ENCODE measurements around the gene EMP1.

Gene EMP1

DNA sequence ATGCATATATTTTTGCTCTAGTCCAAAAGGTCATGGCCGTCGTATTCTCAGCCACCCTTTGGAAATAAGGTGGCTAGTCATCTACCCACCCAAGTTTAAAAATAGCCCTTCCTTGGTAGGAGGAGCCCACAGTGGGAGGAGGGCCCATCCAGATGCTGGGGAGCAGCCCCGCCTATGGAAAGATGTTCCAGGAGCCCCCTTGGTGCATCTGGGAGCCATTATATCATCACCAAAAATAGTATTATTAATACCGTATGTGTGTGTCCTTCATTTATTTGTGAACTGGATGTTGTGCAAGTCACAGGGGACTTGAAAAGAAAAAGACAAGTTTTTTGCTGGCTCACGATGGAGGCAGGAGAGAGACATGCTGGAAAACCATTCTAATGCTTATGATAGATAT lies 34.0 kb downstream of the EMP1 start:
- Histone ChIP-seq H3K27me3 (ENCODE audit: low read depth) (peaks cover 7% of the 10 kb centered on the region; the same call in 1 of the 2 replicates), H3K4me3 (no peak overlapping the region), H3K36me3 (replicated peaks) (no peaks in the 10 kb centered on the region), H3K9me3 (no peaks in the 10 kb centered on the region), H3K4me1 (no peaks in the 10 kb centered on the region)
- no peak for DNase-seq (ENCODE audit: low spot score in 2 of 2)
- in situ Hi-C loops (cut with MboI; ENCODE audit: low sequenced_read_pairs), result no loop called here

DNA sequence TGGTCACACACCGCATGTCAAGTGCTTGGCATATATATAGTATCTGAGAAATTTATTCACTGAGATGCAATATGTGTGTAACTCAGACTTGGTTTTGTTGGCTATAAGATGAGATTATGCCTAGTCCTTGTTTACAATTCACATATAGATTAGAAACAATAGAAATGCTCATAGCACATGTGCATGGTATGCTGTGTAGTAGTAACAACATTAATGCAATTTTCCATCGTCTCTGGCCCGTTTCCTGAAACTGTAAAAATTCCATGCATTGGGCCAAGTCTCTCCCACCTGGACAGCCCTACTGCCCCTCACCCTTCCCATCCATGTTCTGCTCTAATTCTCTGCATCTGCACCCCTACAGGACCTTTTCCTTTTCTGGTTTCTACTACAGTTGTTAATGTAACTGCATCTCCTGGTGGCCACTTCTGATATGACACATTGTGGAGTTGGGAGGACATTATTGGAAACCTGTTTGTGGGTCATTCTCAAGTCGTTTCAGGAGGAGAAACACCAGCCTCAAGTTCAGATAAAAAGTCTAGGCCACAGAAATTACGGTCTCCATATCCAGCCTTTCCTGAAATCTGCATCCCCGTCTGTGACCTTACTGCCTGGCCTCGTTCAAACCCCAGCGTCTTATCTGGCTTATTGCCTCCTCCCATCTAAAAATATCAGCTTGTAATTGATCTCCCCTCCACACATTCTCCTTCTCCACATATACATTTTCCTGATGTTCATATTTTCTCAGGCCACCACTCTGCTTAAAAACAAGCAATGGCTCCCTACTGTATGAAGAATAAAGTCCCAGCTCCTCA lies 37.5 kb downstream of the EMP1 start:
- no peaks in the 10 kb centered on the region for H3K9me3 ChIP-seq
- no peak overlapping the region for H3K4me3 ChIP-seq
- 0 out of 2 replicates have a peak, but pooled peaks cover 3% of the 10 kb centered on the region for H3K27me3 ChIP-seq (ENCODE audit: low read depth)
- H3K4me1 ChIP-seq, result no peaks in the 10 kb centered on the region
- in situ Hi-C loops (cut with MboI; ENCODE audit: low sequenced_read_pairs), result no loop called here
- peak; percentile 42 to 70 for DNase-seq (ENCODE audit: low spot score in 2 of 2)
- H3K36me3 ChIP-seq (replicated peaks), result no peaks in the 10 kb centered on the region

DNA sequence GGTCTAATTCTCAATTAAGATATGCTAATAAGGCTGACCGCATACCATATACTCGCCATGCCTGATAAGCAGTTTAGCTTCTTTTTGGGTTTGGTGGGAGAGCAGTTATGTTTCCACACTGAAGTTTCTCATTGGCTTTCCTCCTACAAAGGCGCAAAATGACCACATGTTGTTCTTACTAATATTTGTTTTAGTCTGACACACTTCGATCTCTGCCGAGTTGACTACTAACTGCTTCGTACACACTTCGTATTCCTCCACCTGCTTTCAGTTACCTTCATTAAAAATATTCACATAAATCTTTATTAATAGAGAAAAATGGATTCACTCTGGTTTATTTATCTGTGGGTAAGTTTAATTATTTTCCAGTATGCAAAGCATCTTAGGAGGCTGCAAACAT lies 41.7 kb downstream of the EMP1 start:
- no peaks in the 10 kb centered on the region for H3K9me3 ChIP-seq
- H3K27me3 ChIP-seq (ENCODE audit: low read depth), result no peaks in the 10 kb centered on the region
- H3K4me1 ChIP-seq, result no peaks in the 10 kb centered on the region
- in situ Hi-C loops (cut with MboI; ENCODE audit: low sequenced_read_pairs), result no loop called here
- no peak for DNase-seq (ENCODE audit: low spot score in 2 of 2)
- no peak overlapping the region for H3K4me3 ChIP-seq
- no peaks in the 10 kb centered on the region for H3K36me3 ChIP-seq (replicated peaks)

DNA sequence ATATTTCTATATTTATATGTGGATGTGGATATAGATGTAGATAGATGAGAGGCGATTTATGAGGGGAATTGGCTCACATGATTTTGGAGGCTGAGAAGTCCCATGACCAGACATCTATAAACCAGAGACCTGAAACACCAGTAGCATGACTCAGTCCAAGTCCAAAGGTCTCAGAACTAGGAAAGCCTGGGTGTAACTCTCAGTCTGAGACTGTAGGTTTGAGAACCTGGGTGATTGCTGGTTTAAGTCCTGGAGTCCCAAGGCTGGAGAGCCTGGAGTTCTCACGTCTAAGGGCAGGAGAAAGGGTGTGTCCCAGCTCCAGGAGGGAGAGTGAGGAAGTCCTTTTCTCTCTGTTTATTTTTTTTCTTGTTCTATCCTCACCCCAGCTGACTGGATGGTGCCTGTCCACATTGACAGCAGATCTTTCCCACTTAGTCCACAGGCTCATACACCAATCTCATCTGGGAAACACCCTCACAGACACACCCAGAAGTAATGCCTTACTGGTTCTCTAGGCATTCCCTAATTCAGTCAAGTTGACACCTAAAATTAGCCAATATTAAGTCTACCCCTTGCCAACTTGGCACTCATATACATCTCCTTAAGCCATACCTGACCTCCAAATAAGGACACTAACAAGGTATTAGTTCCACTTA lies 45.4 kb downstream of the EMP1 start:
- no peaks in the 10 kb centered on the region for H3K36me3 ChIP-seq (replicated peaks)
- H3K27me3 ChIP-seq (ENCODE audit: low read depth), result no peaks in the 10 kb centered on the region
- in situ Hi-C loops (cut with MboI; ENCODE audit: low sequenced_read_pairs), result no loop called here
- no peak for DNase-seq (ENCODE audit: low spot score in 2 of 2)
- H3K4me1 ChIP-seq, result no peaks in the 10 kb centered on the region
- no peak overlapping the region for H3K4me3 ChIP-seq
- no peaks in the 10 kb centered on the region for H3K9me3 ChIP-seq

DNA sequence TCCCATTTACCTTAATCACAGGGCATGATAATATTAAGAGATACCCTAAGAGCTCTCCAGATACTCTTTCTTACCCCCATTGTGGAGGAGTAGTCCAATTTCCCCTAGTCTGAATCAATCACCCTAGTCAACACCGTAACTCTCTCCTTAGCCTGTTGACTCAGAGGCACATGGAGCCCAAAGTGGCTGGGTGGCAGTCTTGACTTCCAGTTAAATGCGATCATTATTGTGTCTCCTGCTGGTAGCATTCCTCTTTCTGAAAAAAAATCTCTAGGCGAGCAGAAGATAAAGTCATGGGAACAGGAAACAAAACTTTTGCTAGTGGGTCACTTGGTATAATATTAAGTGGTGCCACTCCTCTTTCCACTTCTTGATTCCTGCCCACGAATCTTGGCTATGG lies 46.4 kb downstream of the EMP1 start:
- Histone ChIP-seq H3K27me3 (ENCODE audit: low read depth) (no peaks in the 10 kb centered on the region), H3K4me3 (no peak overlapping the region), H3K9me3 (no peaks in the 10 kb centered on the region), H3K4me1 (no peaks in the 10 kb centered on the region), H3K36me3 (replicated peaks) (no peaks in the 10 kb centered on the region)
- in situ Hi-C loops (cut with MboI; ENCODE audit: low sequenced_read_pairs), result no loop called here
- DNase-seq (ENCODE audit: low spot score in 2 of 2), result no peak

DNA sequence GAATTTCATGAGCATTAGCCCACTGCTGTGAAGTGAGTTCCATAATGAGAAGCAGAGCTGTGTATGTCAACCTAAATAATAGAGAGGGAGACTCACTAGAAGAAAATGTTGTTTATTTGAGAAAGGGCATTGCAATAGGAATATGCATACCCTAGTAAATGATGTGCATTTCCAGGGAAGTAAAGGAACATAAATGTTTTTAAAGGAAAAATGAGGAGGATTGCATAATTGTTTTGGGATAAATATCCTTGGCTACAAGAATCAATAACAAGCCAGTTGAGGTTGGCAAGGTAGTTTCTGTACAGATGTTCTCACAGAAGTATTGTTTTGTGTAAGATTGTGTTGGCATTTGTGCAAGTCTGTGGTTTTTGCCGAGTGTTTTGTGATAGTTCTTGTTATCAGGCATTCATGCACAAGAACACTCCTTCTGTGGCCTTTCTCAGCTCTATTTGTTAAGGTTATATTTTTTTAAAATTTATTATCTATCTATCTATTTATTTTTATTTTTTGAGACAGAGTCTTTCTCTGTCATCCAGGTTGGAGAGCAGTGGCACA lies 47.1 kb downstream of the EMP1 start:
- H3K36me3 ChIP-seq (replicated peaks), result no peaks in the 10 kb centered on the region
- no peaks in the 10 kb centered on the region for H3K4me1 ChIP-seq
- H3K9me3 ChIP-seq, result no peaks in the 10 kb centered on the region
- in situ Hi-C loops (cut with MboI; ENCODE audit: low sequenced_read_pairs), result no loop called here
- DNase-seq (ENCODE audit: low spot score in 2 of 2), result no peak
- H3K4me3 ChIP-seq, result no peak overlapping the region
- no peaks in the 10 kb centered on the region for H3K27me3 ChIP-seq (ENCODE audit: low read depth)

DNA sequence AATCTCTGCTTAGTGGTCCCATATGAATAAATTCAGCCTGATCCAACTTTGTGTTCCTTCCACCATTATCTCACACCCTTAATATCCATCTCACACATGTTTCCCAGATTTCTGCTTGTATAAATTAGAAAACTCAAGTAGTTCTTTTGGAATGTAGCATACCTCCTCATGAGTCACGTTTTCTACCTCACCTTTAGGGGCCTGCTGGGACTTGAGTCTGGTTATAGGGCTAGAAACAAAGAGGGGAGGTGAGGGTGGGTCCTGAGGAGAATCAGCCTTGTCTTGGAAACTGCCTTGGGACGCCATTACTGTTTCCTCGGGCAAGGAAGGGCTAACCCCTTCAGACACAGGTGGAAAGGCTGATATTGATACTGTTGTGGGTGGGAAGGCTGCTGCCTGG lies 51.1 kb downstream of the EMP1 start:
- no peaks in the 10 kb centered on the region for H3K27me3 ChIP-seq (ENCODE audit: low read depth)
- H3K36me3 ChIP-seq (replicated peaks), result no peaks in the 10 kb centered on the region
- no peak overlapping the region for H3K4me3 ChIP-seq
- H3K4me1 ChIP-seq, result no peaks in the 10 kb centered on the region
- H3K9me3 ChIP-seq, result no peaks in the 10 kb centered on the region
- in situ Hi-C loops (cut with MboI; ENCODE audit: low sequenced_read_pairs), result no loop called here
- DNase-seq (ENCODE audit: low spot score in 2 of 2), result no peak

DNA sequence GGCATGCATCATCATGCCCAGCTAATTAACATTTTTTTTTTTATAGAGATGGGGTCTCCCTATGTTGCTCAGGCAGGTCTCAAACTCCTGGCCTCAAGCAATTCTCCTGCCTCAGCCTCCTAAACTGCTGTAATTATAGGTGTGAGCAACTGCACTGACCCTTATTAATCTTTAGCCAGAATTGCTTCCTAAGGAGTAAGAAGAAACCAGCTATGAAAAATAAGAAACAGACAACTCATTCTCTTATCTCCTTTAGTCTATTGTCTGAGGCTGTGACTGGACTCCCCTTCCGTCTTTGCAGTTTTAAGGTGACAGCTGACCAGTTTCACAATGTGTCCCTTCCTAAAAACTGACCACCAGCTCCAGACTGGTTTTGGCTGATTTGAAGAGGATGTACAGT lies 52.4 kb downstream of the EMP1 start:
- Histone ChIP-seq H3K4me3 (no peak overlapping the region), H3K27me3 (ENCODE audit: low read depth) (no peaks in the 10 kb centered on the region), H3K9me3 (no peaks in the 10 kb centered on the region), H3K4me1 (peaks cover under 1% of the 10 kb centered on the region; the same call in 1 of the 2 replicates), H3K36me3 (replicated peaks) (no peaks in the 10 kb centered on the region)
- in situ Hi-C loops (cut with MboI; ENCODE audit: low sequenced_read_pairs), result no loop called here
- DNase-seq (ENCODE audit: low spot score in 2 of 2), result no peak

DNA sequence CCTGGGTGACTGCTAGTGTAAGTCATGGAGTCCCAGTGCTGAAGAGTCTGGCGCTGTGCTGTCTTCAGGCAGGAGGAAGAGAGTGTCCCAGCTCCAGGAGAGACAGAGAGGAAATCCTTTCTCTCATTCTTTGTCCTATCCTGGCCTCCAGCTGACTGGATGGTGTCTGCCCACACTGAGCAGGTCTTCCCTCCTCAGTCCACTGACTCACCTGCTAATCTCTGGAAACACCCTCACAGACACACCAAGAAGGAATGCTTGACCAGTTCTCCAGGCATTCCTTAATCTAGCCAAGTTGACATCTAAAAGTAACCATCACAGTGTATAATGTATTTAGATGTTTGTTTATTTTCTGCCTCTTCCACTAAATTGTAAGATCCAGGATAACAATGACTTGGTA lies 53.9 kb downstream of the EMP1 start:
- no peak for DNase-seq (ENCODE audit: low spot score in 2 of 2)
- in situ Hi-C loops (cut with MboI; ENCODE audit: low sequenced_read_pairs), result no loop called here
- peaks cover 15% of the 10 kb centered on the region for H3K4me1 ChIP-seq
- H3K36me3 ChIP-seq (replicated peaks), result no peaks in the 10 kb centered on the region
- H3K27me3 ChIP-seq (ENCODE audit: low read depth), result no peaks in the 10 kb centered on the region
- no peaks in the 10 kb centered on the region for H3K9me3 ChIP-seq
- H3K4me3 ChIP-seq, result no peak overlapping the region

DNA sequence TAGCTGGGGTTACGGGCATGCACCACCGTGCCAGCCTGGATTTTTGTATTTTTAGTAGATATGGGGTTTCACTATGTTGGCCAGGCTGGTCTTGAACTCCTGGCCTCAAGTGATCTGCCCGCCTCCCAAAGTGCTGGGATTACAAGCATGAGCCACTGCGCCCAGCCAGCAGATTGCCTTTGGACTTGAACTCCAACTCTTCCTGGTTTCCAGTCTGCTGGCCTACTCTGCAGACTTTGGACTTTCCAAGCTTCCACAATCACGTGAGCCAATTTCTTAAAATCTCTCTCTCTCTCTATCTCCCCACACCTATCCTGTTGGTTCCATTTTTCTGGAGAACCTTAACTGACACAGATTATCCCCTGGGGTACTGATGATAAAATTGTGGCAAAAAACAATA lies 55.0 kb downstream of the EMP1 start:
- peaks cover 21% of the 10 kb centered on the region for H3K4me1 ChIP-seq
- DNase-seq (ENCODE audit: low spot score in 2 of 2), result no peak
- H3K27me3 ChIP-seq (ENCODE audit: low read depth), result no peaks in the 10 kb centered on the region
- H3K36me3 ChIP-seq (replicated peaks), result no peaks in the 10 kb centered on the region
- H3K9me3 ChIP-seq, result no peaks in the 10 kb centered on the region
- in situ Hi-C loops (cut with MboI; ENCODE audit: low sequenced_read_pairs), result no loop called here
- no peak overlapping the region for H3K4me3 ChIP-seq

DNA sequence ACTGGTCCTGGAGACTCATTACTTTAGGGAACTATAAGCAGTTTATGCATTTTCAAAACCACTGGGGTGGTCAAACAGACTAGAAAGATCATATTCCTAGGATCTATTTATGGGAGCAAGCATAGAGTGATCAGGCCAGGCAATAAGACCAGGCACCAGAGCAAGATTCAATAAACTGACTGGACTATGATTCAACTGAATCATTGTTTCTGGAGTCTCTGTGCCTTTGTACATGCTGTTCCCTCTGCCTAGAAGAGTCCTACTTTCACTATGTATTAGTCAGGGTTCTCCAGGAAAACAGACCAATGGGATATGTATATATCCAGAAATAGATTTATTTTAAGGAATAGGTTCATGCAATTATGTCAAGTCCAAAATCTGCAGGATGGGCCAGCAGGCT lies 55.5 kb downstream of the EMP1 start:
- H3K4me3 ChIP-seq, result no peak overlapping the region
- no peaks in the 10 kb centered on the region for H3K9me3 ChIP-seq
- in situ Hi-C loops (cut with MboI; ENCODE audit: low sequenced_read_pairs), result no loop called here
- H3K36me3 ChIP-seq (replicated peaks), result no peaks in the 10 kb centered on the region
- H3K27me3 ChIP-seq (ENCODE audit: low read depth), result no peaks in the 10 kb centered on the region
- no peak for DNase-seq (ENCODE audit: low spot score in 2 of 2)
- H3K4me1 ChIP-seq, result peaks cover 21% of the 10 kb centered on the region

DNA sequence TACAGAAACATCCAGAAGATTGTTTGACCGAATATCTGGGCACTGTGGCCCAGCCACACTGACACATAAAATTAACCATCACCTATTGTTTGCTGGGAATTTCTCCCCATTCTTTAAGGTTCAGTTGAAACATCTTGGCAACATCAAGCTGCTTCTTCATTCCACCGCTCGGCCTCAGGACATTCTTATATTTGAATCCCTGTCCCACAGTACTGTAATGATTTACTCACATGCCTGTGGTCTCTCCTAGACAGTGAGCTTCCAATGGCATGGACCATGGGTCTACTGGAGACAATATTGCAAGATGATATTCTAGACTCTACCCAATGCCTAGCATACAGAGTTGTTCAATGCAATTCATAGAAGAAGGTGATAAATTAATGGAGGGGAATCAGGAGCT lies 56.1 kb downstream of the EMP1 start:
- no peak overlapping the region for H3K4me3 ChIP-seq
- peaks cover 21% of the 10 kb centered on the region for H3K4me1 ChIP-seq
- no peak for DNase-seq (ENCODE audit: low spot score in 2 of 2)
- H3K36me3 ChIP-seq (replicated peaks), result no peaks in the 10 kb centered on the region
- in situ Hi-C loops (cut with MboI; ENCODE audit: low sequenced_read_pairs), result no loop called here
- no peaks in the 10 kb centered on the region for H3K27me3 ChIP-seq (ENCODE audit: low read depth)
- H3K9me3 ChIP-seq, result no peaks in the 10 kb centered on the region

DNA sequence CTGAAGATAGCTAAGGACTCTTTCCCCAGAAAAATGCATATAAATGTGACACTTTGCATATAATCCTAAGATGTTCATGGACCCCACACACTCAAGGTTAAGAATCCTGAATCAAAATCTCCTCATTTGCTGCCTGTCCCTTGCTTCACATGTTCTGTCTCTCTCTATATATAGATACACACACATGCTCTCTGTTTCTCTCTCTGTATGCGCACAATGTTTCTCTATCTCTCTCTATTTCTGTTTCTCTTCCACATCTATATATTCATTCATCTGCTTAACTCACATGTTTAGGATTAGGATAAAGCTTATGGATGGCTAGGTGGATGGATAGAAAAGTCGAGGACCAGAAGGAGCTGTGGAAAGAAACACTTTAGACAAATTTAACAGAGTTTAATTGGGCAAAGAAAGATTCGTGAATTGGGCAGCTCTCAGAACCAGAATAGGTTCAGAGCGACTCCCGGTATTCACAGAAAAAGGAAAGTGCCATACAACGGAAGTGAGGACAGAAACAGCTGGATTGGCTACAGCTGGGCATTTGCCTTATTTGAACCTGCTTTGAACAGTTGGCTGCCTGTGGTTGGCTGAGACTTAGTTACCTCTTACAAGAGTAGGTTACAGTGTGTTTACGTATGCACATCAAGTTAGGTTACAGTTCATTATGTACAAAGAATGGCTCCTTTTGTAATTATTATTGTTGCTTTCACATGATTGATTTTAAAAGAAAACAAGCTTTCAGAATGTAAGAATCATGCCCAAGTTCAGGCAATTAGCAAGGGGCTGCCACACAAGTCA lies 57.6 kb downstream of the EMP1 start:
- H3K4me1 ChIP-seq, result peaks cover 21% of the 10 kb centered on the region
- peak; percentile 25 to 43 for DNase-seq (ENCODE audit: low spot score in 2 of 2)

More for the DNA sequence above, 57.6 kb downstream of the EMP1 start:
- H3K27me3 ChIP-seq (ENCODE audit: low read depth), result no peaks in the 10 kb centered on the region
- in situ Hi-C loops (cut with MboI; ENCODE audit: low sequenced_read_pairs), result no loop called here
- no peaks in the 10 kb centered on the region for H3K9me3 ChIP-seq
- H3K36me3 ChIP-seq (replicated peaks), result no peaks in the 10 kb centered on the region
- H3K4me3 ChIP-seq, result no peak overlapping the region

Measured in HAP-1 (cell line).